ENCODE measurements around the gene APLF.

DNA sequence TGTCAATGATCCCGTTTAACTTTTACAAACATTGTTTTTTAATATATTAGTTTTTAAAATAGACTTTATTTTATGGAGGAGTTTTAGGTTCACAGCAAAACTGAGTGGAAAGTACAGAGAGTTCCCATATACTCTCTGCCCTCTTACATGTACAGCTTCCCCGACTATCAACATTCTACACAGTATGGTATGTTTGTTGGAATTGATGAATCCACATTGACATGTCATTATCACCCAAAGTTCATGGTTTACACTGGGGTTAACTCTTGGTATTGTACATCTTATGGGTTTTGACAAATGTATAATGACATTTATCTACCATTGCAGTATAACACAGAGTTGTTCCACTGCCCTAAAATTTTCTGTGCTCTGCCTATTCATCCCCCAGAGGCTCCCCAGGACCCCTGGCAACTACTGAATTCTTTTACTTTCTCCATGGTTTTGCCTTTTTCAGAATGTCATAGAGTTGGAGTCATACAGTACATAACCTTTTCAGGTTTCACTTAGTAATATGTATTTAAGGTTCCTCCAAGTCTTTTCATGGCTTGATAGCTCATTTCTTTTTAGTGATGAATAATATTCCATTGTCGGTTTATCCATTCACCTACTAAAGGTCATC lies 5.5 kb downstream of the APLF start:
- TF ChIP-seq, protein P1, sequence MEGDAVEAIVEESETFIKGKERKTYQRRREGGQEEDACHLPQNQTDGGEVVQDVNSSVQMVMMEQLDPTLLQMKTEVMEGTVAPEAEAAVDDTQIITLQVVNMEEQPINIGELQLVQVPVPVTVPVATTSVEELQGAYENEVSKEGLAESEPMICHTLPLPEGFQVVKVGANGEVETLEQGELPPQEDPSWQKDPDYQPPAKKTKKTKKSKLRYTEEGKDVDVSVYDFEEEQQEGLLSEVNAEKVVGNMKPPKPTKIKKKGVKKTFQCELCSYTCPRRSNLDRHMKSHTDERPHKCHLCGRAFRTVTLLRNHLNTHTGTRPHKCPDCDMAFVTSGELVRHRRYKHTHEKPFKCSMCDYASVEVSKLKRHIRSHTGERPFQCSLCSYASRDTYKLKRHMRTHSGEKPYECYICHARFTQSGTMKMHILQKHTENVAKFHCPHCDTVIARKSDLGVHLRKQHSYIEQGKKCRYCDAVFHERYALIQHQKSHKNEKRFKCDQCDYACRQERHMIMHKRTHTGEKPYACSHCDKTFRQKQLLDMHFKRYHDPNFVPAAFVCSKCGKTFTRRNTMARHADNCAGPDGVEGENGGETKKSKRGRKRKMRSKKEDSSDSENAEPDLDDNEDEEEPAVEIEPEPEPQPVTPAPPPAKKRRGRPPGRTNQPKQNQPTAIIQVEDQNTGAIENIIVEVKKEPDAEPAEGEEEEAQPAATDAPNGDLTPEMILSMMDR (IDR thresholded peaks at IDR 0.05 in 4 of 5, conservative IDR thresholded peaks at IDR 0.05 in 1 of 5), result no peak
- TF ChIP-seq POLR2A (IDR thresholded peaks at IDR 0.05), result no peak

Measured in gastrocnemius medialis (tissue), 4 donors.